GM19455 (cell line): ENCODE measurements around the gene DISC1.
A peak's percentile ranks its signal among the peaks of the same experiment; 100 is the strongest.

Experiments used
- ATAC-seq: cut with Tn5 transposase; IDR thresholded peaks from one replicate; pipeline ENCODE4 v1.9.1; 2021; ENCODE audit not compliant: unreplicated experiment

Gene DISC1

GRCh38 chr1:231806623-231807495, 180.3 kb downstream of the DISC1 start:
- ATAC-seq = peak; percentile 85

- ATAC-seq = no peak
Measured at GRCh38 chr1:231807541-231807940, 181.0 kb downstream of the DISC1 start.

- no peak for ATAC-seq
Measured at GRCh38 chr1:231808116-231808515, 181.5 kb downstream of the DISC1 start.

GRCh38 chr1:231808990-231809389, 182.4 kb downstream of the DISC1 start:
- no peak for ATAC-seq

- ATAC-seq = no peak
Measured at GRCh38 chr1:231810415-231810814, 183.8 kb downstream of the DISC1 start.

- ATAC-seq = no peak
Measured at GRCh38 chr1:231814021-231814420, 187.4 kb downstream of the DISC1 start.

GRCh38 chr1:231814521-231814920, 187.9 kb downstream of the DISC1 start:
- ATAC-seq = no peak

GRCh38 chr1:231817801-231818200, 191.2 kb downstream of the DISC1 start:
- no peak for ATAC-seq

GRCh38 chr1:231818337-231818736, 191.7 kb downstream of the DISC1 start:
- ATAC-seq = no peak

- no peak for ATAC-seq
Measured at GRCh38 chr1:231821281-231821680, 194.7 kb downstream of the DISC1 start.

GRCh38 chr1:231822041-231822440, 195.5 kb downstream of the DISC1 start:
- ATAC-seq = no peak

GRCh38 chr1:231826566-231826965, 200.0 kb downstream of the DISC1 start:
- ATAC-seq = no peak

- no peak for ATAC-seq
Measured at GRCh38 chr1:231827337-231828105, 200.9 kb downstream of the DISC1 start.

GRCh38 chr1:231828182-231828920, 201.8 kb downstream of the DISC1 start:
- ATAC-seq = no peak

- ATAC-seq = no peak
Measured at GRCh38 chr1:231829332-231829731, 202.7 kb downstream of the DISC1 start.

GRCh38 chr1:231836227-231836893, 209.8 kb downstream of the DISC1 start:
- no peak for ATAC-seq

GRCh38 chr1:231838521-231838920, 211.9 kb downstream of the DISC1 start:
- ATAC-seq = no peak

GRCh38 chr1:231839999-231840398, 213.4 kb downstream of the DISC1 start:
- no peak for ATAC-seq

GRCh38 chr1:231841616-231842344, 215.2 kb downstream of the DISC1 start:
- no peak for ATAC-seq

GRCh38 chr1:231842441-231842840, 215.9 kb downstream of the DISC1 start:
- no peak for ATAC-seq
